ENCODE measurements around the gene CDH13. TPM values are rescaled to one million over a fixed set of nuclear protein-coding genes. Genes with fewer than 3 reads are reported as not detected.
A peak's percentile ranks its signal among the peaks of the same experiment; 100 is the strongest.

CDH13 gene
- total RNA-seq, 2 experiments from 2014 or later, result not detected

DNA sequence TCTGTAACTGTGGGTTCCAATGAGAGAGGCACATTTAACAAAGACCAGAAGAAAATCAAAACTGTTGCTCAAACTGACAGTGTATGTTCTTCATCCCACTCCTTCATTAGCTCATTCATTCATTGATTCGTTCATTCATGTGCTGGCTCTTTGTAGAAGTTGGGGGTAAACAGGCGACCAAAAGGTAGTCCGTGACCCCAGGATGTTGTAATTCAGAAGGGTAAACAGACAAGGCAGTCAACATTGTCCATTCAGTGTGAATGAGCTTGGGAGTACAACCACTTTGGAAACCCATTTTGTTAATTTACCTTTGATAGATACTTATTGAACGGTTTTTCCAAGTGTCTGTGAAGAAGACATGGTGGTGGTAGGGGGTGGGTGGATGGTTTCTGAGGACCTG lies 26.1 kb downstream of the CDH13 start:
- Histone ChIP-seq H3K79me2 (ENCODE audit: insufficient read depth, low read depth, low read length) (no peaks in the 10 kb centered on the region), H3K9me3 (ENCODE audit: low read length) (no peaks in the 10 kb centered on the region), H2AFZ (ENCODE audit: low read length) (no peak overlapping the region; the same call in 1 of the 2 replicates), H3K36me3 (ENCODE audit: insufficient read depth, low read length) (no peaks in the 10 kb centered on the region), H4K20me1 (ENCODE audit: insufficient read depth, low read length) (no peaks in the 10 kb centered on the region), H3K4me2 (ENCODE audit: low read length) (0 out of 2 replicates have a peak overlapping the region, but pooled peaks have one; percentile 45), H3K4me1 (ENCODE audit: insufficient read depth, low read length, poor library complexity, severe bottlenecking) (peaks cover 26% of the 10 kb centered on the region), H3K27ac (ENCODE audit: low read depth, low read length, poor library complexity, severe bottlenecking) (no peak overlapping the region), H3K4me3 (ENCODE audit: low read depth, low read length, poor library complexity, severe bottlenecking) (no peak overlapping the region), H3K9me2 (ENCODE audit: insufficient read depth, low read length) (no peaks in the 10 kb centered on the region)
- ChIA-PET CTCF (ENCODE audit: unreplicated experiment) (interaction anchor here (0.8 kb wide), 1 partner anchor 13 kb away, joined by 3 read pairs; no protein-coding TSS in a partner anchor), POLR2A (interaction anchor here (0.9 to 1.3 kb wide), 3 partner anchors 8 to 666 kb away, joined by 3 to 5 read pairs (median 3); no protein-coding TSS in a partner anchor)
- DNase-seq (ENCODE audit: low spot score), result no peak
- intact Hi-C loops (cut with micrococcal nuclease; ENCODE audit: unreplicated experiment), result no loop called here
- TF ChIP-seq, protein P1, sequence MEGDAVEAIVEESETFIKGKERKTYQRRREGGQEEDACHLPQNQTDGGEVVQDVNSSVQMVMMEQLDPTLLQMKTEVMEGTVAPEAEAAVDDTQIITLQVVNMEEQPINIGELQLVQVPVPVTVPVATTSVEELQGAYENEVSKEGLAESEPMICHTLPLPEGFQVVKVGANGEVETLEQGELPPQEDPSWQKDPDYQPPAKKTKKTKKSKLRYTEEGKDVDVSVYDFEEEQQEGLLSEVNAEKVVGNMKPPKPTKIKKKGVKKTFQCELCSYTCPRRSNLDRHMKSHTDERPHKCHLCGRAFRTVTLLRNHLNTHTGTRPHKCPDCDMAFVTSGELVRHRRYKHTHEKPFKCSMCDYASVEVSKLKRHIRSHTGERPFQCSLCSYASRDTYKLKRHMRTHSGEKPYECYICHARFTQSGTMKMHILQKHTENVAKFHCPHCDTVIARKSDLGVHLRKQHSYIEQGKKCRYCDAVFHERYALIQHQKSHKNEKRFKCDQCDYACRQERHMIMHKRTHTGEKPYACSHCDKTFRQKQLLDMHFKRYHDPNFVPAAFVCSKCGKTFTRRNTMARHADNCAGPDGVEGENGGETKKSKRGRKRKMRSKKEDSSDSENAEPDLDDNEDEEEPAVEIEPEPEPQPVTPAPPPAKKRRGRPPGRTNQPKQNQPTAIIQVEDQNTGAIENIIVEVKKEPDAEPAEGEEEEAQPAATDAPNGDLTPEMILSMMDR (conservative IDR thresholded peaks at IDR 0.05; ENCODE audit: low read length), result no peak
- no peak for TF ChIP-seq EZH2phosphoT487 (IDR thresholded peaks at IDR 0.05; ENCODE audit: borderline replicate concordance, low read depth, low read length)
- no TSS peak for BruUV-seq (replicated peaks)

DNA sequence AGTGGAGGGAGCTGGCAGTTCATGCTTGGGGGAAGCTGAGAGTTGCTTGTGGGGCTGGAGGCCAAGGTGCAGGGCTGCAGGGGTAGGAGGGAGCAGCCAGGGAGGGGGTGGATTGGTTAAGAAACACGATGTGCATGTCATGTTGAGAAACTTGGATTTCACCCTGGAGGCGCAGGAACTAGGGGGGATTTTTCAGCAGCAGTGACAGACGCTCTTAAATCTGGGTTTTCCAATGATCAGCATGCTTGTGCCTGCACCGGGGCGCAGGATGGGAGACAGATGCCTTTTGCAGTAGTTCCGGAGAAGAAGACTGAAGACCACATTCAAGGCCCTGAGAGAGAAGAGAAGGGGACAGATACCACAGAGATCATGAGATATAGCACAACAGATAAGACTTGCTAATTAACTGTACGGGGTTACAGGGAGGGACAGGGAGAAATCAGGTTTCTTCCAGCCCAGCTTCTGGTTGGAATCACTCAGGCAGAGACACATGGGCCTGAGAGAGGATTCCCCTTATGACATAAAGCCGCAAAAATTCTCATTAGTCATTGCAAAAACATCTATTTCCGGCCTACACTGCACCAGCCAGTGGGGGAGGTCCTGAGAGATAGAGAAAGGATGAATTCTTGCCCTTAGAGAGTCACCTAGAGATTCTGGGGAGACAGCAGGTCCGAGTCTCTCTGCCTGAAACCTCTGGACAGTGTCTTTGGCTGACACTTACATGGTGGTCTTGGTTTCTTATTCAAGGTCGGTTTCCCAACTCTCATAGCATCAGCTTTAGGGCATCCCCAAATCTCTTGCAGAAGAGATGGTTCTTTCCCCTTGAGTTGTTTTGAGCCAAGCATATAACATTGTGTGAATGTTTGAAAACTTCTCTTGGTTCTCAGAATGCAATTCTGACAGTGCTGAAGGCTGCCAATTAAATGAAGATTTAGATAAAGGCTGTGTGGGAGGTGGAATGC lies 27.1 kb downstream of the CDH13 start:
- peak overlapping the region; percentile 31; the same call in 1 of the 2 replicates for H3K4me2 ChIP-seq (ENCODE audit: low read length)

More for the DNA sequence above, 27.1 kb downstream of the CDH13 start:
- Histone ChIP-seq H3K4me3 (ENCODE audit: low read depth, low read length, poor library complexity, severe bottlenecking) (no peak overlapping the region), H3K9me2 (ENCODE audit: insufficient read depth, low read length) (no peaks in the 10 kb centered on the region), H3K36me3 (ENCODE audit: insufficient read depth, low read length) (no peaks in the 10 kb centered on the region), H3K4me1 (ENCODE audit: insufficient read depth, low read length, poor library complexity, severe bottlenecking) (peaks cover 26% of the 10 kb centered on the region), H3K27ac (ENCODE audit: low read depth, low read length, poor library complexity, severe bottlenecking) (no peak overlapping the region), H3K9me3 (ENCODE audit: low read length) (no peaks in the 10 kb centered on the region), H2AFZ (ENCODE audit: low read length) (peak overlapping the region; percentile 30; the same call in 1 of the 2 replicates), H4K20me1 (ENCODE audit: insufficient read depth, low read length) (no peaks in the 10 kb centered on the region), H3K79me2 (ENCODE audit: insufficient read depth, low read depth, low read length) (no peaks in the 10 kb centered on the region)
- ChIA-PET POLR2A (interaction anchor here (1.0 kb wide), 1 partner anchor 102 kb away, joined by 5 read pairs; no protein-coding TSS in a partner anchor), CTCF (ENCODE audit: unreplicated experiment) (no interaction called here)
- peak; percentile 11 for DNase-seq (ENCODE audit: low spot score)
- TF ChIP-seq, protein P1 (conservative IDR thresholded peaks at IDR 0.05; ENCODE audit: low read length), result no peak
- no peak for TF ChIP-seq EZH2phosphoT487 (IDR thresholded peaks at IDR 0.05; ENCODE audit: borderline replicate concordance, low read depth, low read length)
- no TSS peak for BruUV-seq (replicated peaks)
- intact Hi-C loops (cut with micrococcal nuclease; ENCODE audit: unreplicated experiment), result no loop called here

Data from OCI-LY7 (cell line).